IMR-90 (cell line): ENCODE results near the gene PRDM5. TPM values are rescaled to one million over a fixed set of nuclear protein-coding genes. Genes with fewer than 3 reads are reported as not detected.

Source experiments
- ATAC-seq: fragments of 200-7000 bp; cut with Tn5 transposase; 2 replicates; pipeline ENCODE4 v1.9.1; 2020; ENCODE audit warnings: low read depth, mild to moderate bottlenecking, moderate library complexity
- BruUV-seq: library from RNA; stranded (reverse); fragments of 400-500 nt; replicated peaks from 2 replicates; lab custom pipeline; 2021; lab: Mats Ljungman, UMichigan
- CTCF ChIA-PET: fragments of 300-600 bp; formaldehyde crosslinking; extraction: SDS; loops from one replicate; lab custom pipeline; 2021; ENCODE audit warnings: antibody characterized with exemption; lab: Yijun Ruan, JAX
- POLR2A ChIA-PET: fragments of 300-600 bp; sonication (Branson Sonifier 250); formaldehyde crosslinking; loops from one replicate; lab custom pipeline; 2022; ENCODE audit warnings: antibody characterized with exemption; ENCODE audit not compliant: unreplicated experiment; lab: Charles Lee
- DNase-seq: peaks from one replicate; pipeline ENCODE4 v3.0.0; 2013
- H2AFZ ChIP-seq: replicated peaks from 2 replicates; pipeline ENCODE3; 2013; ENCODE audit warnings: low read length, mild to moderate bottlenecking; ENCODE audit not compliant: poor library complexity
- H2AK5ac ChIP-seq: 2 replicates; pipeline ENCODE4 v1.6.1; 2013; ENCODE audit warnings: low read depth, low read length, inconsistent platforms
- H2AK9ac ChIP-seq: replicated peaks from 2 replicates; pipeline ENCODE3; 2013; ENCODE audit warnings: mild to moderate bottlenecking, low read depth, low read length, moderate library complexity; ENCODE audit not compliant: poor library complexity
- H2BK120ac ChIP-seq: 2 replicates; pipeline ENCODE4 v1.6.1; 2013; ENCODE audit warnings: low read depth, low read length, inconsistent platforms
- H2BK15ac ChIP-seq: 3 replicates; pipeline ENCODE4 v1.6.1; 2013; ENCODE audit warnings: low read depth, low read length, inconsistent platforms
- H2BK20ac ChIP-seq: 2 replicates; pipeline ENCODE4 v1.6.1; 2013; ENCODE audit warnings: low read depth, mild to moderate bottlenecking, inconsistent platforms, low read length, moderate library complexity
- H2BK5ac ChIP-seq: 2 replicates; pipeline ENCODE4 v1.6.1; 2013; ENCODE audit warnings: mild to moderate bottlenecking, low read depth, low read length, inconsistent platforms; ENCODE audit not compliant: poor library complexity, severe bottlenecking
- H3K14ac ChIP-seq: replicated peaks from 2 replicates; pipeline ENCODE4 v1.6.1; 2013; ENCODE audit warnings: low read depth, low read length, inconsistent platforms
- H3K18ac ChIP-seq: 2 replicates; pipeline ENCODE4 v1.6.1; 2013; ENCODE audit warnings: low read depth, low read length, control low read depth
- H3K23ac ChIP-seq: 2 replicates; pipeline ENCODE4 v1.6.1; 2013; ENCODE audit warnings: low read depth, low read length, inconsistent platforms
- H3K27ac ChIP-seq: 2 replicates; pipeline ENCODE4 v1.5.1; 2013; ENCODE audit warnings: mild to moderate bottlenecking, control low read depth, low read length; ENCODE audit not compliant: insufficient read depth
- H3K27me3 ChIP-seq: 2 replicates; pipeline ENCODE4 v1.6.1; 2013; ENCODE audit warnings: low read length; ENCODE audit not compliant: control insufficient read depth, insufficient read depth
- H3K36me3 ChIP-seq: 2 replicates; pipeline ENCODE4 v1.6.1; 2013; ENCODE audit warnings: low read length, mixed read lengths; ENCODE audit not compliant: control insufficient read depth, insufficient read depth
- H3K4ac ChIP-seq: 2 replicates; pipeline ENCODE4 v1.6.1; 2013; ENCODE audit warnings: low read depth, low read length, inconsistent platforms
- H3K4me1 ChIP-seq: 2 replicates; pipeline ENCODE4 v1.6.1; 2013; ENCODE audit warnings: low read length, mixed read lengths; ENCODE audit not compliant: control insufficient read depth, insufficient read depth
- H3K4me2 ChIP-seq: 2 replicates; pipeline ENCODE4 v1.6.1; 2013; ENCODE audit warnings: low read depth, mild to moderate bottlenecking, control low read depth, low read length, moderate library complexity
- H3K4me3 ChIP-seq: 2 replicates; pipeline ENCODE4 v1.5.1; 2013; ENCODE audit warnings: low read depth, mild to moderate bottlenecking, control low read depth, low read length, moderate library complexity; ENCODE audit not compliant: insufficient read depth
- H3K56ac ChIP-seq: 2 replicates; pipeline ENCODE4 v1.6.1; 2013; ENCODE audit warnings: low read length, inconsistent platforms; ENCODE audit not compliant: insufficient read depth; ENCODE audit errors: extremely low read depth
- H3K79me1 ChIP-seq, 2 experiments: 2 replicates each; pipeline ENCODE4 v1.6.1; 2013; ENCODE audit warnings: low read length in 2 of 2, inconsistent platforms in 1 of 2, low read depth in 1 of 2
- H3K9ac ChIP-seq: 2 replicates; pipeline ENCODE4 v1.6.1; 2013; ENCODE audit warnings: low read depth, low read length, control low read depth
- H3K9me1 ChIP-seq: 2 replicates; pipeline ENCODE4 v1.6.1; 2013; ENCODE audit warnings: low read length, inconsistent platforms; ENCODE audit not compliant: insufficient read depth
- H3K9me3 ChIP-seq: 2 replicates; pipeline ENCODE4 v1.6.1; 2013; ENCODE audit warnings: low read length; ENCODE audit not compliant: control insufficient read depth, insufficient read depth
- H4K20me1 ChIP-seq: 2 replicates; pipeline ENCODE4 v1.6.1; 2013; ENCODE audit warnings: low read length, inconsistent platforms; ENCODE audit not compliant: insufficient read depth
- H4K5ac ChIP-seq: 2 replicates; pipeline ENCODE4 v1.6.1; 2013; ENCODE audit warnings: mild to moderate bottlenecking, low read depth, low read length, control low read depth
- H4K8ac ChIP-seq, 2 experiments: 2 replicates each; pipeline ENCODE4 v1.6.1; 2013; ENCODE audit warnings: low read depth in 2 of 2, low read length in 2 of 2, control low read depth in 1 of 2, inconsistent platforms in 1 of 2
- H4K91ac ChIP-seq: 2 replicates; pipeline ENCODE4 v1.6.1; 2013; ENCODE audit warnings: low read depth, low read length, inconsistent platforms; ENCODE audit not compliant: insufficient read depth
- BHLHE40 ChIP-seq: fragments of 150-350 bp; IDR thresholded peaks from 2 replicates; pipeline ENCODE4 v1.6.1; 2016; ENCODE audit warnings: mild to moderate bottlenecking, low read depth, low read length
- CEBPB ChIP-seq: IDR thresholded peaks from 2 replicates; pipeline ENCODE4 v1.6.1; 2012; ENCODE audit warnings: low read depth, low read length, improper control_type of control experiment
- CHD1 ChIP-seq: IDR thresholded peaks from 2 replicates; pipeline ENCODE4 v1.6.1; 2012; ENCODE audit warnings: low read depth, low read length, improper control_type of control experiment
- FOS ChIP-seq: fragments of 150-350 bp; IDR thresholded peaks from 2 replicates; pipeline ENCODE4 v1.6.1; 2016; ENCODE audit warnings: low read depth, low read length
- MAZ ChIP-seq: IDR thresholded peaks from 2 replicates; pipeline ENCODE4 v1.6.1; 2012; ENCODE audit warnings: low read depth, mild to moderate bottlenecking, low read length, improper control_type of control experiment, moderate library complexity, borderline replicate concordance
- MXI1 ChIP-seq: IDR thresholded peaks from 2 replicates; pipeline ENCODE4 v1.6.1; 2012; ENCODE audit warnings: low read depth, mild to moderate bottlenecking, low read length, moderate library complexity, borderline replicate concordance
- NFE2L2 ChIP-seq: fragments of 150-350 bp; IDR thresholded peaks from 2 replicates; pipeline ENCODE4 v1.6.1; 2016; ENCODE audit warnings: low read depth, mild to moderate bottlenecking, low read length
- POLR2A ChIP-seq: IDR thresholded peaks from 2 replicates; pipeline ENCODE4 v1.6.1; 2012; ENCODE audit warnings: mild to moderate bottlenecking, low read depth, low read length
- RAD21 ChIP-seq: IDR thresholded peaks from 2 replicates; pipeline ENCODE4 v1.6.1; 2012; ENCODE audit warnings: low read length, improper control_type of control experiment
- RCOR1 ChIP-seq: IDR thresholded peaks from 2 replicates; pipeline ENCODE4 v1.6.1; 2012; ENCODE audit warnings: mild to moderate bottlenecking, low read length, improper control_type of control experiment; ENCODE audit not compliant: insufficient replicate concordance
- SMC3 ChIP-seq: fragments of 150-350 bp; IDR thresholded peaks from 2 replicates; pipeline ENCODE4 v1.6.1; 2016; ENCODE audit warnings: low read depth, mild to moderate bottlenecking, antibody characterized with exemption, low read length, moderate library complexity
- WGBS, 2 experiments: methylation state at CpG; one replicate each; pipeline versions ENCODE4 v1.1.5 to v1.1.7; 2013; ENCODE audit warnings: missing lambda C conversion rate in 2 of 2; ENCODE audit not compliant: insufficient read length in 1 of 2; ENCODE audit errors: extremely low coverage in 2 of 2; 5-methylcytosine and 5-hydroxymethylcytosine counted together
- dilution Hi-C: fragments of 300-500 bp; cut with HindIII; formaldehyde crosslinking; loops from one replicate; pipeline ENCODE4 v1.14.3; 2018; ENCODE audit warnings: low sequenced_read_pairs; ENCODE audit not compliant: unreplicated experiment
- in situ Hi-C: fragments of 300-500 bp; cut with MboI; formaldehyde crosslinking; loops from 3 replicates; pipeline ENCODE4 v1.14.3; 2019; ENCODE audit warnings: low sequenced_read_pairs, inconsistent platforms, mixed read lengths
- intact Hi-C: fragments of 100-400 bp; cut with micrococcal nuclease; formaldehyde crosslinking; loops from 2 replicates; pipeline ENCODE4 v1.10.0; 2022
- polyA plus RNA-seq, 3 experiments: library from polyadenylated mRNA; depleted of rRNA; stranded (reverse); fragments of >200 nt; gene quantifications; 2 replicates each; pipeline ENCODE4 v1.2.3, GENCODE V29; 2012; ENCODE audit warnings: low replicate concordance in 1 of 3
- total RNA-seq: library from RNA; depleted of rRNA; stranded (reverse); fragments of >200 nt; gene quantifications from 2 replicates; pipeline ENCODE4 v1.2.3, GENCODE V29; 2012
- TF ChIP-seq, protein P1 (sequence below): fragments of 150-350 bp; IDR thresholded peaks from 2 replicates; pipeline ENCODE4 v1.6.1; 2017; ENCODE audit warnings: mild to moderate bottlenecking, antibody characterized with exemption, low read length, low read depth
- TF ChIP-seq, protein P2 (sequence below): conservative IDR thresholded peaks from 2 replicates; pipeline ENCODE4 v1.5.1; 2012; ENCODE audit warnings: mild to moderate bottlenecking, low read depth, low read length, improper control_type of control experiment

PRDM5 gene
- total and polyA plus RNA-seq, 2 of the 4 experiments (the other 2 are of a cell fraction): 4.1 to 10.8 TPM

DNA sequence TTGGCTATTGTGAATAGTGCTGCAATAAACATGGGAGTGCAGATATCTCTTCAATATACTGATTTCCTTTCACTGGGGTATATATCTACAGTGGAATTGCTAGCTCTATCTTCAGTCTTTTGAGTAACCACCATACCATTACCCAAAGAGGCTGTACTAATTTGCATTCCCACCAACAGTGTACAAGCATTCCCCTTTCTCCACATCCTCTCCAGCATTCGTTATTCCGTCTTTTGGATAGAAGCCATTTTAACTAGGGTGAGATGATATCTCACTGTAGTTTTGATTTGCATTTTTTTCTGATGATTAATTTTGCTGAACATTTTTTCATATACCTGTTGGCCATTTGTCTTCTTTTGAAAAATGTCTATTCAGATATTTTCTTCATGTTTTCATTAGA, 110.3 kb downstream of the PRDM5 start:
- no peak for TF ChIP-seq MAZ
- no peak for TF ChIP-seq POLR2A
- TF ChIP-seq, protein P1, sequence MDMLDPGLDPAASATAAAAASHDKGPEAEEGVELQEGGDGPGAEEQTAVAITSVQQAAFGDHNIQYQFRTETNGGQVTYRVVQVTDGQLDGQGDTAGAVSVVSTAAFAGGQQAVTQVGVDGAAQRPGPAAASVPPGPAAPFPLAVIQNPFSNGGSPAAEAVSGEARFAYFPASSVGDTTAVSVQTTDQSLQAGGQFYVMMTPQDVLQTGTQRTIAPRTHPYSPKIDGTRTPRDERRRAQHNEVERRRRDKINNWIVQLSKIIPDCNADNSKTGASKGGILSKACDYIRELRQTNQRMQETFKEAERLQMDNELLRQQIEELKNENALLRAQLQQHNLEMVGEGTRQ: no peak
- TF ChIP-seq FOS: no peak
- no peak for TF ChIP-seq NFE2L2
- TF ChIP-seq SMC3: no peak
- no peak for TF ChIP-seq CEBPB
- no peak for TF ChIP-seq CHD1
- TF ChIP-seq BHLHE40: no peak
- TF ChIP-seq RAD21: no peak
- no peak for TF ChIP-seq MXI1
- TF ChIP-seq, protein P2, sequence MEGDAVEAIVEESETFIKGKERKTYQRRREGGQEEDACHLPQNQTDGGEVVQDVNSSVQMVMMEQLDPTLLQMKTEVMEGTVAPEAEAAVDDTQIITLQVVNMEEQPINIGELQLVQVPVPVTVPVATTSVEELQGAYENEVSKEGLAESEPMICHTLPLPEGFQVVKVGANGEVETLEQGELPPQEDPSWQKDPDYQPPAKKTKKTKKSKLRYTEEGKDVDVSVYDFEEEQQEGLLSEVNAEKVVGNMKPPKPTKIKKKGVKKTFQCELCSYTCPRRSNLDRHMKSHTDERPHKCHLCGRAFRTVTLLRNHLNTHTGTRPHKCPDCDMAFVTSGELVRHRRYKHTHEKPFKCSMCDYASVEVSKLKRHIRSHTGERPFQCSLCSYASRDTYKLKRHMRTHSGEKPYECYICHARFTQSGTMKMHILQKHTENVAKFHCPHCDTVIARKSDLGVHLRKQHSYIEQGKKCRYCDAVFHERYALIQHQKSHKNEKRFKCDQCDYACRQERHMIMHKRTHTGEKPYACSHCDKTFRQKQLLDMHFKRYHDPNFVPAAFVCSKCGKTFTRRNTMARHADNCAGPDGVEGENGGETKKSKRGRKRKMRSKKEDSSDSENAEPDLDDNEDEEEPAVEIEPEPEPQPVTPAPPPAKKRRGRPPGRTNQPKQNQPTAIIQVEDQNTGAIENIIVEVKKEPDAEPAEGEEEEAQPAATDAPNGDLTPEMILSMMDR: no peak
- no peak for TF ChIP-seq RCOR1
- Histone ChIP-seq H3K9me3 (no peaks in the 10 kb centered on the region), H3K27me3 (no peaks in the 10 kb centered on the region), H2BK15ac (no peak overlapping the region), H3K56ac (no peak overlapping the region), H3K27ac (no peak overlapping the region), H4K8ac (no peak overlapping the region), H3K23ac (no peak overlapping the region), H2BK120ac (no peak overlapping the region), H2AK9ac (no peak overlapping the region), H3K79me1 (no peaks in the 10 kb centered on the region), H2AK5ac (no peak overlapping the region), H3K4ac (no peak overlapping the region), H3K14ac (no peak overlapping the region), H2BK5ac (no peak overlapping the region), H3K4me2 (no peak overlapping the region), H4K20me1 (no peaks in the 10 kb centered on the region), H3K18ac (no peak overlapping the region), H2AFZ (no peak overlapping the region), H3K9me1 (no peaks in the 10 kb centered on the region), H3K4me1 (0 out of 2 replicates have a peak, but pooled peaks cover 2% of the 10 kb centered on the region), H2BK20ac (no peak overlapping the region), H3K9ac (no peak overlapping the region), H3K36me3 (no peaks in the 10 kb centered on the region; the same call in 1 of the 2 replicates), H4K91ac (no peak overlapping the region), H3K4me3 (no peak overlapping the region), H4K5ac (no peak overlapping the region)
- no CpG with 5 or more reads among the region's 2 CpGs for WGBS, 2 experiments
- ChIA-PET CTCF (no interaction called here), POLR2A (no interaction called here)
- in situ Hi-C loops: no loop called here
- intact Hi-C loops: no loop called here
- dilution Hi-C loops: no loop called here
- DNase-seq (no peak), ATAC-seq (no peak)
- BruUV-seq: no TSS peak
